Measurements from ENCODE around the gene ERVK3-1. TPM values are rescaled to one million over a fixed set of nuclear protein-coding genes. Genes with fewer than 3 reads are reported as not detected.
"Not testable (repeated sequence)": the region's sequence is repeated elsewhere in the genome, so short reads cannot be mapped to it uniquely, and the experiment has no call there.

The ERVK3-1 gene
- polyA plus RNA-seq, 4 donors, result 42.7 to 53.2 (median 46.3) TPM

DNA sequence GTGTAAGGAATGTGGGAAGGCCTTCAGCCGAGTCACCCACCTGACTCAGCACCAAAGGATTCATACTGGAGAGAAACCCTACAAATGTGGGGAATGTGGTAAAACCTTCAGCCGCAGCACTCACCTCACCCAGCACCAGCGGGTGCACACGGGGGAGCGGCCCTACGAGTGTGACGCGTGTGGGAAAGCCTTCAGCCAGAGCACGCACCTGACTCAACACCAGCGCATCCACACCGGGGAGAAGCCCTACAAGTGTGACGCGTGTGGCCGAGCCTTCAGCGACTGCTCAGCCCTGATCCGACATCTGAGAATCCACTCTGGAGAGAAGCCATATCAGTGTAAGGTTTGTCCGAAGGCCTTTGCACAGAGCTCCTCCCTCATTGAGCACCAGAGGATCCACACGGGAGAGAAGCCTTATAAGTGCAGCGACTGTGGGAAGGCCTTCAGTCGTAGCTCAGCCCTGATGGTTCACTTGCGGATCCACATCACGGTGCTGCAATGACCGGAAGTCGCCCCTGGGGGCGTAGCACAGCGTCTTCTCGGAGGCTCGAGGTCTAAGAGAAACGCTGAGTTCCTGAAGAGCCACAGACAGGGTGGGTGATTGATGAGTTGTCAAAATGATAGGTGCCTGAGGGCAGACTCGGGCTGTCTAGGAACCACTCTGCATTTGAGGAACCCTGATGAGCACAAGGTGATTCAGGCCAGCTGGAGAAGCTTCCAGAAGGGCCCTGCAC is 33.8 kb downstream of the ERVK3-1 start:
- no peak for DNase-seq (ENCODE audit: low read depth in 4 of 4, low spot score in 3 of 4)

DNA sequence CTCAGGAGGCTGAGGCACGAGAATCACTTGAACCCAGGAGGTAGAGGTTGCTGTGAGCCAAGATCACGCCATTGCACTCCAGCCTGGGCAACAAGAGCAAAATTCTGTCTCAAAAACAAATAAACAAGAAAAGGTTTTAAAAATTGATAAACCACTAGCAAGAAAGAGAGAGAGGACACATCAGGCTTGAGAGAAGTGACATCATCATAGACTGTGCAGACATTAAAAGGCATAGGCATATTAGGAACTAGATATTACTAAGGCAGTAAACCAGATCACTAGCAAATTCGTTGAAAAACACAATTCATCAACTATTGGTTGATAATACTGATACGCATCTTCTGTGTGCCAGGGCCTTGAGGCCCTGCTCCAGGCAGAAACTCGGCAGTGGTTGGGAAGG is 40.4 kb downstream of the ERVK3-1 start:
- no peak for DNase-seq (ENCODE audit: low read depth in 4 of 4, low spot score in 3 of 4)

DNA sequence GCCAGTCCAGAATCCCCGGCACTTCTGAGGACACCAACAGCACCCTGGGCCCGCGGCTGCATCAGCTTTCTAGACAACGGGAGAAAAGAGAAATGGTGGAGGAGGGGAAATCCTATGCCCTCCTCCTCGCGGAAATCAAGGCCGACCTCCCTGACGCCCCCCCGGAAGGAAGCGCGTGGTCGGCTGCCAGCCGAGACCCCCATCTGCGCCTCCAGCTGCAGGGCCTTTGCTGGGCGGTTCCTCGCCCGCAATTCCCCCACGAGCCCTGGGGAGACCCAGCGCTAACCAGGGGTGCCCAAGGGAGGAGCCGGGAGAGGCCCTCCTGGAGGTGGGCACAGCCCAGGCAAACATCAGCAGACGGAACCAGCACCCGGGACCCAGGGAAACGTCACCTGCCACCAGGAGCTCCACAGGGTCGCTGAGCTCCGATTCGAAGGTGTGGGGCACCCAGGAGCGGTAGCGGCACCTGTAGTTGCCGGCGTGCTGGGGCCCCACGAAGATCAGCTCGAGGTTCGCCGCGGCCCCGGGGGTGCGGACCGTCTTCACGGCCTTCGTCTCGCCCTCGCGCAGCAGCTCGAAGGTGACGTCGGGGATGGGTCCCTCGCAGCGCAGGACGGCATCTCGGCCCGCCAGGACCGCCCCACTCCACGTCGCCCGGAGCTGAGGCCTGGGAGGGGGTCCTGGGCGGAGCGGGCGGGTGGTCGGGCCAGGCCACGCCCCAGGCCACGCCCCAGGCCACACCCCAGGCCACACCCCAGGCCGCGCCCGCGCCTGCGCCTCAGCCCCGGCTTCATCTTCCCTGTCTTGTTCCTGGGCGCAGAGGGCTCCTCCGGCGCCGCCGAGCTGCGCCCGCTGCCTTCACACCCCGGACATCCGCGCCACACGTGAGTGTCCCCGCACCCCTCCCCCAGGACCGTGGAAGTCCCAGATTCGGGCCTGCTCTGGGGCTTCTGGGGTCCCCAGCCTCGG is 42.1 kb downstream of the ERVK3-1 start:
- no peak for DNase-seq (ENCODE audit: low read depth in 4 of 4, low spot score in 3 of 4)

DNA sequence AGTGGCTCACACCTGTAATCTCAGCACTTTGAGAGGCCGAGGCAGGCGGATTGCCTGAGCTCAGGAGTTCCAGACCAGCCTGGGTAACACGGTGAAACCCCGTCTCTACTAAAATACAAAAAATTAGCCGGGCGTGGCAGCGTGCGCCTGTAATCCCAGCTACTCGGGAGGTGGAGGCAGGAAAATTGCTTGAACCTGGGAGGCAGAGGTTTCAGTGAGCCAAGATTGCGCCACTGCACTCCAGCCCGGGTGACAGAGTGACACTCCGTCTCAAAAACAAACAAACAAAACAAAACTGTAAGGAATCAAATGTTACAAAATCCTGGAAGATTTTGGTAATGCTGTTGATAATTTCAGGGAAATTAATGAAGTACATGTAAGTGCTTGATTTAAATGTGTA is 42.9 kb downstream of the ERVK3-1 start:
- DNase-seq (ENCODE audit: low read depth in 4 of 4, low spot score in 3 of 4), result not testable (repeated sequence)

DNA sequence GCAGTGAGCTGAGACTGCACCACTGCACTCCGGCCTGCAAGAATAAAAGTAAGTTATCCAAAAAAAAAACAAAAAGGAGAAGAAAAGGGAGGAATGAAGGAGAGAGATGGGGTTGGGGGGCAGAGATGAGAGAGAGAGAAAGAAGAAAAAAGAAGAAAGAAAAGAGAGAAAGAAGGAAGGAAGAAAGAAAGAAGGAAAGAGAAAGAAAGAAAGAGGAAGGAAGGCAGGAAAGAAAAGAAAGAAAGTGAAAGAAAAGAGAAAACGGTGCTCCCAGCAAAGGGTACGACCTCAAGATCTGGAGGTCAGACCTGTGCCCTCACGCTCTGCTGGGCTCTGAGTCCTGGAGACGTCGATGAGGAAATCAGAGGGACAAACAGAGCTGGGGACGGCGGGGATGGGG is 44.4 kb downstream of the ERVK3-1 start:
- DNase-seq (ENCODE audit: low read depth in 4 of 4, low spot score in 3 of 4), result no peak

DNA sequence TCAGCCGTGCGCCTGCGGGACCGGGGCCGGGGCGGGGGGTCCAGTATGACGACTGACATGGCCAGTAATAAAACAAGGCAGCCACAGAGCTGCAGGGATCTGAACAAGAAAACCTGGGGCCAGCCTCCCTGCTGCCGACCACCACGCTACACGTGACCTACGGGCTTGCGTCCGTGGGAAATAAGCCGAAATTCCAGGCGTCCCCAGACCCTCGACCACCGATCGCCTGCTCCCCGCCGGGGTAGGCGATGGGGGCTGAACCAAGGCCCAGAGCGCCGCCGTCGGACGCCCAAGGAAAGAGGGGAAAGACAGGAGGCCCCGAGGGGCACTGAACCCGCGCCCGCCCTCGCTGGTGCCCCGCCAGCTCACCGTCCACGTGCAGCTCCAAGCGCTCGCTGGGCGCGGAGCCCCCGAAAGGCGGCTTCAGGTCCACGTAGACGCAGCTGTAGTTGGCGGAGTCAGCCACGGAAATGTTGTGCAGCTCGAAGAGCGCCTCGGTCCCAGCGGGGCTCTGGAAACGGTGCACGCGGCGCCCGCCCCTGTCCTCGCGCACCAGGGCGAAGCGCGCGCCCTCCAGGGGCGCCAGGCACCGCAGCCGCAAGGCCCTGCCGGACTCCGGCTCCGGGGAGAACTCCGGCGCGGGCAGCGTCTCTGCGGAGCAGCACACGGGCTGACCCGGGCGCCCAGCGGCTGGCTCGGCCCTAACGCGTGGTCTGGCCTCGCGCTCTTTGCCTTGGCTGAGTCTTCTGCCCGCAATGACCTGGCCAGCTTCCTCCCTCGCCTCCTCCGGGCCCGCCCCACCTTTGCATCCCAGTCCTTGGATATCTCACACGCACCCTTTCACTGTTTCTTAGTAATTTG is 45.1 kb downstream of the ERVK3-1 start:
- DNase-seq (ENCODE audit: low read depth in 4 of 4, low spot score in 3 of 4), result no peak

DNA sequence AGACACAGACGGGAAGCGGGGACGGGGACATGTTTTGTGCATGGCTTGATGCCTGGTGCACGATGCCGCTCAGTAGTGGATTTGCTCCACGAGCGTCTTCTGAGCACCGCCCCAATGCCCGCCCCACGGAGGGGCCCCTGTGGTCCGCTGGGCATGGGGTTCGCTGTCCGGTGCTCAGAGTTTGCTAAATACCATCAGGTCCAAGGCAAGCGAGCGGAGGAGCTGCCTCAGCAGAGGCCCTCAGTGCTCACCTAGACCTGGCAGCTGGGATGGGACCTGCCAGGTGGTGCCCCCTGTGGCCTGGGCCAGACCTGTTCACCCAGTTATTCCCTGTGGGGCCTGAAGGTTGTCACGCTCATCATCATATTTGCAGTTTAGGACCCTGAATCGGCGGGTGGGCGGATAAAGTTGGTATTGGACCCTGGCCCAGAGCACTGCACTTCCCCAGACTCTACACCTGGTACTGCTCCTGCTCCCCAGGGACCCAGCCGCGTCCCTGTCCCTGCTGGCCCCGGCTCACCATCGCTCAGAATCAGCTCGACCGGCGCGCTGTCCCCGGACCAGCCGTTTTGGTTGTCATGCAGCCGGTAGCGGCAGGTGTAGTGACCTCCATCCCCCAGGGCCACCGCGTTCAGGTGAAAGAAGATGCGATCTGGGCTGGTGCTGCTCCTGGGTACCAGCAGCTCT is 45.8 kb downstream of the ERVK3-1 start:
- DNase-seq (ENCODE audit: low read depth in 4 of 4, low spot score in 3 of 4), result no peak

DNA sequence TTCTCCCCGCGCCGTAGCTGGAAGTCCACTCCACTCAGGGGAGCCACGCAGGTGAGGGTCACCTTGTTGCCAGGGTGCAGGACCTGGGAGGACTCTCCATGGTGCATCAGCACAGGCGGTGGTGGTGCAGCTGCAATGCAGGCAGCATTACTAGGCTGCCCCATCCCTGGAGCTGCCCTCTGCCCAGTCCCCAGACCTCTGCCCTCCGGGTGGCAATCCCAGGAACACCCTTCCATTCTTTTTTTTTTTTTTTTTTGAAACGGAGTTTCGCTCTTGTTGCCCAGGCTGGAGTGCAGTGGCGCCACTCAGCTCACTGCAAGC is 46.3 kb downstream of the ERVK3-1 start:
- DNase-seq (ENCODE audit: low read depth in 4 of 4, low spot score in 3 of 4), result no peak

DNA sequence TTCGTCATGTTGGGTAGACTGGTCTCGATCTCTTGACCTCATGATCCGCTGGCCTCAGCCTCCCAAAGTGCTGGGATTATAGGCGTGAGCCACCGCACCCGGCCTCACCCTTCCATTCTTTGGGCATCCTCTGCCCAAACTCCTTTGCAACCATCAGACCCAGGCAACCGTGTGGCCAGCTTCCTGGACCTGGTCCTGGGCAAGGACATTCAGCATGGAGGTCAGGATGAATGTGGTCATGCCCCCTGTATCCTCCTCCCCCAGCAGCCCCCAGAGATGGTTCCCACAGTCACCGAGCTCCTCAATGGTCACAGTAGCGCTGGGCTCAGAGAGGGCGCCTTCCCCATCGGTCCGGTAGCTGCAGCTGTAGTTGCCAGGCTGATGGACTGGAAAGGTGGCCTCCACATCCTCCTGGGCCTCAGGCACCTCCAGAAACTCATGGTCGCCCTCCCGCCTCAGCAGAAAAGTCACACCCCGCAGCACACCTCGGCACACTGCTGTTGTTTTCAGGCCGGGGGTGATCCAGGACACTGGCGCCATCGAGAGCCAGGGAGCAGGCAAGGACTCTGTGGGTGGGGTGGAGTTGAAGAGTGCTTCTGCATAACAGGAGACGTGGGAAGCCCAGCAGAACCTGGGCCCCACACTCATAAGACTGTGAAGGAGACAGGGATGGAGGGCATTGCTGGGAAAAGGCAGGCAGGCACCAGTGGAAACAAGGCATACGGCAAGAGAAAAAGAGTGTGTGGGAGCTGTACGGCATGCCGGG is 47.0 kb downstream of the ERVK3-1 start:
- no peak for DNase-seq (ENCODE audit: low read depth in 4 of 4, low spot score in 3 of 4)

DNA sequence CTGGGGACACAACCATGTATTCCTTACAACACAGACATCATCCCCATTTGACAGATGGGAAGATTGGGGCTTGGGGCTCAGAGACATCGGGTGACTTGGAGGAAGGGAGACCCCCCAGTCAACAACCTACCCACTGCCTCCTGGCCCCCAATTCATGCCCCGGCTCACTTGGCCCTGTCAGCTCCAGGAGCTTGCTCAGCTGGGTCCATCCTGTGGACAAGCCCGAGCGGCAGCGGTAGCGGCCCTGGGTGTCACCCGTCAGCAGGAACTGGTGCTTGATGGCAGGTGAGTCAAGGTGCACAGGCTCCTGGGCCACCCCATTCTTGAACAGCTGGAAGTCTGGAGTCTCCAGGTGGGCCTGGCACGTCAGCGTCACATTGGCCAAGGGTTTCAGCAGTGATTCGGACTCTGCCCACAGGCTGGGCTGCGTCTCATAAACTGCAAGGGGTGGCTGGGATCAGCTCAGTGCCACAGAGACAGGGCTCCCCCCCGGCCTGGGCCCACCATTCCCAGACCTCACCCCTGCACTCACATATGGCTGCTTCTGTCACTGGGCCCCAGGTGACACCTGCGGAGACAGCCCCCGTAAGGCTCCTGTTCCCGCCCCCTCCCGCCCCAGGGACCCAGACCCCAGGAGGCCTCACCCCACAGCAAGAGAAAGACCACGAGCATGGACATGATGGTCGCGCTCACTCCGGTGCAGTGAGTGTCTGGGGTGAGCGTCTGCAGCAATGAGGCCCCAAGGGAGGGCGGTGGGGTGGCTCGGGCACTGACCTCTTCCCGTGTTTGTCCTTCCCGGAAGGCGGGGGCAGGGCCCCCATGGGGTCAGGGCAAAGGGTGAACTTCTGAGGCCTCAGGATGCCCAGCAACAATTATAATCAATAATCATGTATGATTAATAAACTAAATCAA is 47.8 kb downstream of the ERVK3-1 start, which contains the start of gene A1BG:
A1BG (minus strand) TSS at position 733 of the 912 bp plus-strand sequence; CDS start at position 678, 55 bp downstream.
- DNase-seq (ENCODE audit: low read depth in 4 of 4, low spot score in 3 of 4), result no peak

DNA sequence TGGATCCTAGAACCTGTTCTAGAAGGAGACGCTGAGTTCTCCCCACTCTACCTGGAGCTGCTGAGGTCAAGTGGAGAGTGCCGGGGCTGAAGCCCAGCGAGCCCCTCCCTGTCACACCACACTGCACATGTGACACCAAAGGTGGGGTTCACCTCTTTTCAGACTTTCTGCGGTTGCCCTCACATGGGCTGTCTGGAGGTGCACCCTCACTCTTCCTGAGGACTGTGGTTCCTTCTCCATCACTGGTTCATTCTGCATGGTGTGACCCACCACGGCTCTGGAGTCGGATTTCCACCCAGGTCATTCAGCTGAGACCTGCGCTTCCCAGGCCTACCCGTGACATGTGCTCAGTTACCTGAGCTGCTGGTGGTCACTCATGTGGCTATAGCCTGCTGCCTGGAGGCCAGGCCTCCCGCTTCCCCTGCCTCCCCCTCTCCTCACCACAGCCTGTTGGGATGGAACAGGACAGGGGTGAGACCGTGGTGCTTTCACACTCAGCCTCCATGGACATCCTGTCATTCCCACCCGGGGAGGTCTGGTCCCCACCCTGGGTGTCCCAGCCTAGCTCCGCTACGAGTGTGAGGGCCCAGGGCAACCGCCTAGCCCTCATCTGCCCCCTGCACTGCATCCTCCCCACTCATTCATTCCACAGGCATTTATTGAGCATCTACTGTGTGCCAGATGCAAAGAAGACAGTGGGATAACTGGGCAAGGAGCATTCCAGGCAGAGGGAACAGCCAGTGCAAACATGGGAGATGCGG is 48.7 kb downstream of the ERVK3-1 start:
- DNase-seq (ENCODE audit: low read depth in 4 of 4, low spot score in 3 of 4), result no peak

DNA sequence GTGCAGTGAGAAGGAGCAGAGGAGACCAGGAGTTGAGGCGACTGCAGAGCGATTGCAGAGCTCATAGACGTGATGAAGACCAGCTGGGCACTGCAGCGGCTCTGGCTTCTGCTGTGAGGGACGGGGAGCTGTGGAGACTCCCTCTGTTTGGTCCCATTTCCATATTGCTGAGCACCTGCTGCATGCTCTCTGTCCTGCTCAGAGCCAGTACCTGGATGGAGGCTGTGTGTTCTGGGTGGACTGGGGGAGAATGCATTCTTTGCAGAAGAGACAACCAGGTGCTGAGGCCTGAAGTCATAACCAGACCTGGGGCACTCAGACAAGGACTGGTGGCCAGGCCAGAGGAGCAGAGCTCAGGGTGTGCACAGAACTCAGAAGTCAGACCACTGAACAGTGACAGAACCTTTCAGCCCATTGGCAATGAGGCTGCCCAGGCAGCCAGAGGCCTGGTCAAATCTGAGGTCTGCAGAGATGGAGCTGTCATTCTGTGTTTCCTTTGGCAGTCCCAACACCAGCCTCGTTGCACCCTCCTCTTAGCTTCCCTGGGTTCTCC is 49.4 kb downstream of the ERVK3-1 start:
- no peak for DNase-seq (ENCODE audit: low read depth in 4 of 4, low spot score in 3 of 4)

DNA sequence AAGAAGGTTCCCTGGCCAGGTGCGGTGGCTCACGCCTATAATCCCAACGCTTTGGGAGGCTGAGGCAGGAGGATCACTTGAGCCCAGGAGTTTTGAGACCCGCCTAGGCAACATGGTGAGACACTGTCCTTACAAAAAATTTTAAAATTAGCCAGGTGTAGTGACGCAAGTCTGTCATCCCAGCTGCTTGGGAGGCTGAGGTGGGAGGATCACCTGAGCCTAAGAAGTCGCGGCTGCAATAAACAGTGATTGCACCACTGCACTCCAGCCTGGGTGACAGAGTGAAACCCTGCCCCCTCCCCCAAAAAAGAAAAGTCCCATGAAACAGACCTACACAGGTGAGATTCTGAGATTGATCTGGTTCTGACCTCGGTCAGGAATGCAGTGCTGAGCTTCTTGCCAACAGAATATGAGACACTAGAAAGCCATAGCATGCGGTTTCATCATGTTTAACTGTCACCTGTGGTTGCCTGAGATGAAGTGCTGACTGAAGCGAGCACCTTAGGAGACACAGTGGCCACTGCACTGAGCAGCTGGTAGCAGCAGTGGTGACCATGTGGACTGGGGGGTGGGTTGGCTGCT is 50.1 kb downstream of the ERVK3-1 start:
- DNase-seq (ENCODE audit: low read depth in 4 of 4, low spot score in 3 of 4), result no peak

DNA sequence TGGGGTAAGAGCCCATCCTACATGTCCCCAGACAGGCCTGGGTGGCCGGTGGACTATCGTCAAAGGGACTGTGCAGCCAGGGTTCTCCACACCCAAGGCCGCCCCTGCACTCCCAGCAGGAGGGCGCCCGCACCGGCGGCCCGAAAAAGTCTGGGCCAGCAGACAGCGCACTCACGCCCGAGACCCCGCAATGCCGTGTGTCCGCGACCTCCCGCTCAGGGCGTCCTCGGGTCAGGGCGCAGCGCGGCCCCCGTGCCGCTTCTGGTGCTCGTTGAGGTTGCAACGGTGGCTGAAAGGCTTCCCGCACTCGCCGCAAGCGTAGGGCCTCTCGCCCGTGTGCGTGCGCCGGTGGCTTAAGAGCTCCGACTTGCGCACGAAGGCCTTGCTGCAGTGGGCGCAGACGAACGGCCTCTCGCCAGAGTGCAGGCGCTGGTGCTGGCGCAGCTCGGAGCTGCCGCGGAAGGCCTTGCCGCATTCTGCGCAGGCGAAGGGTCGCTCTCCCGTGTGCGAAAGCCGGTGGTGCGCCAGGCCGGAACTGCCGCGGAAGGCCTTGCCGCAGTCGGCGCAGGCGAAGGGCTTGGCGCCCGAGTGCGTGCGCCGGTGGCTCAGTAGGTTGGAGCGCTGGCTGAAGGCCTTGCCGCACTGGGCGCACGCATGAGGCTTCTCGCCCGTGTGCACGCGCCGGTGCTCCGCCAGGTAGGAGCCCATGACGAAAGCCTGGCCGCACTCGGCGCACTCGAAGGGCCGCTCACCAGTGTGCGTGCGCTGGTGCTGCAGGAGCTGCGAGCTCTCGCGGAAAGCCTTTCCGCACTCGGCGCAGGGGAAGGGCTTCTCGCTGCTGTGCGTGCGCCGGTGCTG is 51.0 kb downstream of the ERVK3-1 start:
- peak in 1 of 4 donors; percentile 47 for DNase-seq (ENCODE audit: low read depth in 4 of 4, low spot score in 3 of 4)

DNA sequence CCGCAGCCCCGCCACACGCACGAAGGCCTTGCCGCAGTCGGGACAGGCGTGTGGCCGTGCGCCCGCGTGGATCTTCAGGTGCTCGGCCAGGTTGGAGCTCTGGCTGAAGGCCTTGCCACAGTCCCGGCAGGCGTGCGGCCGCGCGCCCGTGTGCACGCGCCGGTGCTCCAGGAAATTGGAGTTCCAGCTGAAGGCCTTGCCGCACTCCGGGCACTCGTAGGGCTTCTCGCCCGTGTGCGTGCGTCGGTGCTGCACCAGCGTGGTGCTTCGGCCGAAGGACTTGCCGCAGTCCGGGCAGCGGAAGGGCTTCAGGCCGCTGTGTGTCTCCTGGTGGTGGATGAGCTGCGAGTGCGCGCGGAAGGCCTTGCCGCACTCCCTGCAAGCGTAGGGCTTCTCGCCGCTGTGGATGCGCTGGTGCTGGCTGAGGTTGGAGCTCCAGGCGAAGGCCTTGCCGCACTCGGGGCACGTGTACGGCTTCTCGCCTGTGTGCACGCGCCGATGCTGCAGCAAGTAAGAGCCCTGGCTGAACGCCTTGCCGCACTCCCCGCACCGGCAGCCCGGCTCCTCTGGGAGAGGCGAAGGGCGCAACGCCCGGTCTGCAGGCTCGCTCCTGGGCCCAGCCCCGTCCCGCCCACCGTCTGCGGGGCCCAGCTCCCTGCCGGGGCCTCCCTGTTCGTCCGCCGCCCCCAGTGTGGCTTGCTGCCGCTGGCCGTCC is 51.7 kb downstream of the ERVK3-1 start:
- DNase-seq (ENCODE audit: low read depth in 4 of 4, low spot score in 3 of 4), result no peak
